Activated CD4-positive, CD25-positive, alpha-beta regulatory T cell treated with anti-CD3 and anti-CD28 coated beads, Interleukin-2, amount 50 U/mL, for 72 hours (primary cell): ENCODE measurements around the gene PARVB.

Experiments used
- DNase-seq: peaks from one replicate; pipeline ENCODE4 v3.0.0; 2021

The PARVB gene

GRCh38 chr22:44057401-44057987, 33.4 kb downstream of the PARVB start:
- no peak for DNase-seq

- no peak for DNase-seq
Observed at GRCh38 chr22:44063462-44064371, 39.6 kb downstream of the PARVB start.

GRCh38 chr22:44067033-44067432, 42.9 kb downstream of the PARVB start:
- DNase-seq, result no peak

GRCh38 chr22:44067901-44068300, 43.8 kb downstream of the PARVB start:
- DNase-seq, result no peak

GRCh38 chr22:44068422-44069191, 44.5 kb downstream of the PARVB start:
- DNase-seq, result no peak

GRCh38 chr22:44070029-44070428, 45.9 kb downstream of the PARVB start:
- DNase-seq, result no peak

- DNase-seq, result no peak
Observed at GRCh38 chr22:44071781-44072326, 47.8 kb downstream of the PARVB start.

GRCh38 chr22:44074337-44074984, 50.4 kb downstream of the PARVB start:
- DNase-seq, result no peak

- no peak for DNase-seq
Observed at GRCh38 chr22:44075022-44075421, 50.9 kb downstream of the PARVB start.

- DNase-seq, result no peak
Observed at GRCh38 chr22:44075670-44076069, 51.6 kb downstream of the PARVB start.

- DNase-seq, result no peak
Observed at GRCh38 chr22:44076825-44077224, 52.7 kb downstream of the PARVB start.

- DNase-seq, result peak; percentile 68
Observed at GRCh38 chr22:44080936-44081861, 57.1 kb downstream of the PARVB start.

GRCh38 chr22:44082801-44083200, 58.7 kb downstream of the PARVB start:
- DNase-seq, result no peak

- DNase-seq, result no peak
Observed at GRCh38 chr22:44084044-44084772, 60.1 kb downstream of the PARVB start.

GRCh38 chr22:44085743-44086270, 61.7 kb downstream of the PARVB start:
- no peak for DNase-seq

GRCh38 chr22:44086271-44087088, 62.4 kb downstream of the PARVB start:
- DNase-seq, result no peak

GRCh38 chr22:44087089-44087430, 63.0 kb downstream of the PARVB start:
- DNase-seq, result no peak

GRCh38 chr22:44088976-44089570, 65.0 kb downstream of the PARVB start:
- DNase-seq, result no peak
